ENCODE results near the gene KLK10.
"Not testable (repeated sequence)": the region's sequence is repeated elsewhere in the genome, so short reads cannot be mapped to it uniquely, and the experiment has no call there.

The KLK10 gene

DNA sequence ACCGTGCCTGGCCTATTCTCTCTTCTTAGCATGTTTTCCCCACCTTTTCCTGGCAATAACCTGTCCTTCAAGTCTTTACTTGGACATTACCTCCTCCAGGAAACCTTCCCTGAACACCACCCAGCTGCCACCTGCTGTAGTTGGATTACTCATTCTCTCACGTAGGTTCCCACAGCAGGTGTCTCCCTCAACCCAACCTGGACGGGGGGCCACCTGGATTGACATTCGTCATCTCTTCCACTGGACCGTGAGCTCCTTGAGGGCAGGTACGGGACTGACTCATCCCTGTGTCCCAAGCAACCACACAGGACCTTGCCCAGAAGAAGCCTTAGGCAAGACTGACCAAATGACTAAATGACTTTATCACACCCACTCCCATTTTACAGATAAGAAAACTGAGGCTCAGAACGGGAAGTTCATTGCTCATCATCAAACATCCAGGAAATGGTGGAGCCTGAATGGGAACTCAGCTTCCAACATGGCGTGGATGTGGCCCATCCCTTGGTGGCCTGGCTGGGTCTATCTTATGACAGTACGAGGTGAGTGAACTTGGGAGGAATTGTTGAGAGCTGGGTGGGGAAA, 46.6 kb downstream of the KLK10 start:
- in situ Hi-C loops (cut with MboI; ENCODE audit: low sequenced_read_pairs): no loop called here

- in situ Hi-C loops (cut with MboI; ENCODE audit: low sequenced_read_pairs): not testable (repeated sequence)
Measured at GRCh38 chr19:50969810-50970209, 49.7 kb downstream of the KLK10 start.

DNA sequence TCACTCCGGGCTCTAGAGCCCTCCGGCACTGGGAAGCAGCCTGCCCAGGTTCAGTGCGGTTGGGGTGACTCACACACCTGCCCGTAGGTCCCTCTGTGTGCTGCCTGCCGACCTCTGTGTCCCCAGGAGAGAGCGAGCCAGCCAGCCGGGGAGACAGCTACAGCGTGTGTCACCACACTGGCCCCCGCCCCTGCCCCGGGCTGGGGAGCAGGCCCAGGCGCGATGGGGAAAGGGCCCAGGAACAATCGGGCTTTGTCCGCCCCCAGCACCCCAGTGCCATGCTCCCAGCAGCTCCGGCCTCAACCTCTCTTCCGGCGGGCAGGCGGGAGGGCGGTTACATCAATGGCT, 50.1 kb downstream of the KLK10 start, which contains the start of gene KLK6:
TSS of gene KLK6 (minus strand) at position 179 of the 348 bp plus-strand sequence. CDS start 1,487 bp downstream, outside the sequence.
- in situ Hi-C loops (cut with MboI; ENCODE audit: low sequenced_read_pairs): no loop called here

GRCh38 chr19:50968716-50969412, 50.6 kb downstream of the KLK10 start:
- in situ Hi-C loops (cut with MboI; ENCODE audit: low sequenced_read_pairs): no loop called here

DNA sequence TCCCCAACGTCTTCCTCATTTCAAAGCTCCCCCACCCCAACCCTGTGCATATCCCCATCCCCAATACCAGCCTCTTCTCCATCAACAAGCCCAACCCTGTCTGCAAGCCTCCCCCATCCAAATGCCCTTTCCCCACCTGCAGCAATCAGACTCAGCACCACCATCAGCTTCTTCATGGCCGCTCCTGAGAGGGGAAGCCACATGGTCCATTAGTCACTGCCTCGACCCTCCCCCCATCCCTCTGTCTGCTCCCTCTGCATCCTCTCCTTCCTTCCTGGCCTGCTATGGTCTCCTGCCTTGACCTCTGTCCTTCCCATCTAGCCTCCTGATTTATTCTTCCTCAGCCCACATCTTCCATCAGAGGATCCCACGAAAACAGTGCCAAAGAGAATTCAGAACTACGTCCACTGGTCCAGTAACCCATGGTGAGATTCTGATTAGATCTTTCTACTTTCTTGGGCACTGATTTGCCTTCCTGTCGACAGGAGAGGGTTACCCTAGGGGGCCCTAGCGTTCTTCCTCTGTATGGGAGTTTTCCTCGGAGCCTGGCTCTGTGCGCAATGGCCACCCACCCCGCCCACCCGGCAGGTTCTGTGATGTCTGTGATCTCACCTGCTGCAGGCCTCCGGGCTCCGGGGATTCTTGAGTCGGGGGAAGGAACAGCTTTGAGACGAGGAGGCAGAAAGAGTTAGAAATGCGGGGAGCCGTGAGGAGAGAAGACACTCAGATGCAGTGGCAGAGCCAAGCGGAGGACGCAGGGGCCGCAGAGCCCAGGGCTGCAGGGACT, 51.4 kb downstream of the KLK10 start:
- in situ Hi-C loops (cut with MboI; ENCODE audit: low sequenced_read_pairs): no loop called here

- in situ Hi-C loops (cut with MboI; ENCODE audit: low sequenced_read_pairs): no loop called here
Measured at GRCh38 chr19:50964266-50964665, 55.2 kb downstream of the KLK10 start.

DNA sequence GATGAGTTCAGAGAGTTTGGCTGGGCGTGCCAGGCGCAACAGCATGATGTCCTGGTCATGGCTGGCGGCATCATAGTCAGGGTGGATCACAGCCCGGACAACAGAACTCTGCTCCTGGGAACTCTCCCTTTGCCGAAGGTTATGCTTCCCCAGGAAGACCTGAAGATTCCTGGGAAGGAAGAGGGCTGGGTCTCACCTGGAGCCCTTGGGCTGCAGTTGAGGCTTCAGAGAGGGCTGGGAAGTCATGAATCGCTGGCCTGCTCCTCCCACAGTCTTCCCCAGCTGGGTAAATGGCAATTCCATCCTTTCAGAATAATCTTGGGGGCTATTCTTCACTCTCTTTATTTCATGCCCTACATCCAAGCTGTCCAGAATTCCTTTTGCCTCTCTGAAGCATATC, 56.1 kb downstream of the KLK10 start:
- in situ Hi-C loops (cut with MboI; ENCODE audit: low sequenced_read_pairs): no loop called here
